GM12865 (cell line): ENCODE data around the gene MBD6.

Experiments
- DNase-seq: peaks from one replicate; pipeline ENCODE4 v3.0.0; 2010; ENCODE audit warnings: low read depth
- H3K4me3 ChIP-seq: 2 replicates; pipeline ENCODE4 v1.5.1; 2011; ENCODE audit warnings: mild to moderate bottlenecking, low read depth, low read length, control low read depth
- TF ChIP-seq, protein P1 (sequence below): IDR thresholded peaks from 2 replicates; pipeline ENCODE4 v1.5.1; 2011; ENCODE audit warnings: low read length, control low read depth, low read depth, inconsistent platforms; ENCODE audit not compliant: insufficient read depth; ENCODE audit errors: missing control alignments

MBD6 gene

GRCh38 chr12:57518920-57519795, 3.5 kb upstream of the MBD6 start:
- peak overlapping the region; percentile 74 for H3K4me3 ChIP-seq
- DNase-seq = no peak
- TF ChIP-seq, protein P1, sequence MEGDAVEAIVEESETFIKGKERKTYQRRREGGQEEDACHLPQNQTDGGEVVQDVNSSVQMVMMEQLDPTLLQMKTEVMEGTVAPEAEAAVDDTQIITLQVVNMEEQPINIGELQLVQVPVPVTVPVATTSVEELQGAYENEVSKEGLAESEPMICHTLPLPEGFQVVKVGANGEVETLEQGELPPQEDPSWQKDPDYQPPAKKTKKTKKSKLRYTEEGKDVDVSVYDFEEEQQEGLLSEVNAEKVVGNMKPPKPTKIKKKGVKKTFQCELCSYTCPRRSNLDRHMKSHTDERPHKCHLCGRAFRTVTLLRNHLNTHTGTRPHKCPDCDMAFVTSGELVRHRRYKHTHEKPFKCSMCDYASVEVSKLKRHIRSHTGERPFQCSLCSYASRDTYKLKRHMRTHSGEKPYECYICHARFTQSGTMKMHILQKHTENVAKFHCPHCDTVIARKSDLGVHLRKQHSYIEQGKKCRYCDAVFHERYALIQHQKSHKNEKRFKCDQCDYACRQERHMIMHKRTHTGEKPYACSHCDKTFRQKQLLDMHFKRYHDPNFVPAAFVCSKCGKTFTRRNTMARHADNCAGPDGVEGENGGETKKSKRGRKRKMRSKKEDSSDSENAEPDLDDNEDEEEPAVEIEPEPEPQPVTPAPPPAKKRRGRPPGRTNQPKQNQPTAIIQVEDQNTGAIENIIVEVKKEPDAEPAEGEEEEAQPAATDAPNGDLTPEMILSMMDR = no peak

DNA sequence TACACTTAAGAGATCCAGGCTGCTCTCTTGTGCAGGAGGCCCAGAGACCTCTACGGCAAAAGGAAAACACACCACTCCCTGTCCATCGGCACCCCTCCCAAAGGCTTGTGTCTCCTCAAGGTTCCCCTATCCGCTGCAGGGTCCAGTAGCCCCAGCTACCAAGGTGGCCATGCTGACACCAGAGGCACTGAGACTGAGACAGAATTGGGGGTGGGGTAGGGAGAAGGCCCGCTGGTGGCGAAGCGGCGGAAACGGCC, 2.9 kb upstream of the MBD6 start:
- TF ChIP-seq, protein P1 = no peak
- peak overlapping the region; percentile 74 for H3K4me3 ChIP-seq
- DNase-seq = peak; percentile 72

GRCh38 chr12:57520053-57520818, 2.4 kb upstream of the MBD6 start, which contains the start of gene DDIT3:
TSS of gene DDIT3 (minus strand) at chr12:57520514. CDS start at chr12:57517406, 3,108 bp downstream.
- TF ChIP-seq, protein P1 = no peak
- DNase-seq = peak; percentile 100
- H3K4me3 ChIP-seq = peak within 1 kb of the TSS; percentile 74

- no peak for DNase-seq
- TF ChIP-seq, protein P1 = no peak
- peak overlapping the region; percentile 61 for H3K4me3 ChIP-seq
These were observed 1.1 kb upstream of the MBD6 start for GRCh38 chr12:57521525-57522010.

DNA sequence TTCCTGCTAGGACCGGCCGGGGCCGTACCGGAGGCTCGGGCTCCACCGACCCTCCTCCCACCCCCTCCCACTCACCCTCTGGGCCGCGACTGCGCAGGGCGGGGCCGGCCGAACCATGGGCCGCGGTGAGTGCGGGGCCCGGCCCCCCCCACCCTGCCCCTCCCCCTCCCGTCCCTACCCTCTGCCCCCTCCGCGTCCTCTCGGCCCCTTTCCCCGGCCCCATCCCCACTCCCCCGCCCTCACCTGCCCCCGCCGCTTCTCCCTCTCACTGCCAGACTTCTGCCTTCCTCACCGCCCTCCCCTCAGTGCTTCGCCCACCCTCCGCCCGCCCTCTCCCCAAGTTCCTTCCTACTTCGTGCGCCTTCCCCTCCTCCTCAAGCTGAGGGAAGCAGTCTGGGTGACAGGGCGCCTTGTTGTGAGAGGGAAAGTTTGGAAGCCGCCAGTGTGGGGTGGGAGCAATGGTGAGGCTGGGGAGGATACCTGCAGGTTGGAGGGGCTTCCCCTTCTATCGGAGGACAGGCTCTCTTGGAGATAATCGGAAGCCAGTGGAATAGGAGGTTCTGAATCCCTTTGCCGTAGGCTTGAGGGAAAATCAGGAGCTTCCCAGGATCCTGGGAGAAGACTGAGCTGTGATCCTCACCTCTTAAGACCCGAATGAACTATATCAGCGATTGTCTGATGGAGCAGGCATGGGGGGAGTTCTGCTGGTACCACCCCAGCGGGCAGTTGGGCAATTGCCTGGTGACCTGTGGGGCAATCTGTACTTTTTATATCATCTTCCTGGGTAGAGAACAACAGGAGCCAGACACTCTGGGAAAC, 472 bp downstream of the MBD6 start:
- TF ChIP-seq, protein P1 = no peak
- DNase-seq = peak; percentile 53
- peak overlapping the region; percentile 92 for H3K4me3 ChIP-seq
